Activated naive CD4-positive, alpha-beta T cell treated with anti-CD3 and anti-CD28 coated beads, Interleukin-2, amount 50 U/mL, for 24 hours (primary cell): ENCODE results near the gene MRPL27.

Source experiments
- H3K27ac Mint-ChIP-seq: one replicate; pipeline ENCODE4 v1.8.0; 2021; ENCODE audit warnings: mild to moderate bottlenecking, mixed read lengths
- H3K27me3 Mint-ChIP-seq: one replicate; pipeline ENCODE4 v1.8.0; 2021; ENCODE audit warnings: mixed read lengths
- H3K36me3 Mint-ChIP-seq: one replicate; pipeline ENCODE4 v1.8.0; 2021; ENCODE audit warnings: mixed read lengths
- H3K4me1 Mint-ChIP-seq: one replicate; pipeline ENCODE4 v1.8.0; 2021; ENCODE audit warnings: mixed read lengths
- H3K4me3 Mint-ChIP-seq: one replicate; pipeline ENCODE4 v1.8.0; 2021; ENCODE audit warnings: mild to moderate bottlenecking, mixed read lengths
- H3K9me3 Mint-ChIP-seq: one replicate; pipeline ENCODE4 v1.8.0; 2021; ENCODE audit warnings: mixed read lengths

MRPL27 gene

DNA sequence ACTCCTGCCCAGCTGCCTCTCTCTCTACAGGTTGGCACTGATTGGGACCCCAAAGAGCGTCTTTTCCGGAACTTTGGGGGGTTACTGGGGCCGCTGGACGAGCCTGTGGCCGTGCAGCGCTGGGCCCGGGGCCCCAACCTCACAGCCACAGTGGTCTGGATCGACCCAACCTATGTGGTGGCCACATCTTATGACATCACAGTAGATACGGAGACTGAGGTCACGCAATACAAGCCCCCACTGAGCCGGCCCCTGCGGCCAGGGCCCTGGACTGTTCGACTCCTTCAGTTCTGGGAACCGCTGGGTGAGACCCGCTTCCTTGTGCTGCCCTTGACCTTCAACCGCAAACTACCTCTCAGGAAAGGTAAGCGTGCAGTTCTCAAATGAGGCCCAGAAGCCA is 14.8 kb downstream of the MRPL27 start:
- H3K27me3 Mint-ChIP-seq = no peaks in the 10 kb centered on the region
- peaks cover 9% of the 10 kb centered on the region for H3K4me1 Mint-ChIP-seq
- H3K27ac Mint-ChIP-seq = no peak overlapping the region
- no peaks in the 10 kb centered on the region for H3K9me3 Mint-ChIP-seq
- no peaks in the 10 kb centered on the region for H3K36me3 Mint-ChIP-seq
- no peak overlapping the region for H3K4me3 Mint-ChIP-seq

DNA sequence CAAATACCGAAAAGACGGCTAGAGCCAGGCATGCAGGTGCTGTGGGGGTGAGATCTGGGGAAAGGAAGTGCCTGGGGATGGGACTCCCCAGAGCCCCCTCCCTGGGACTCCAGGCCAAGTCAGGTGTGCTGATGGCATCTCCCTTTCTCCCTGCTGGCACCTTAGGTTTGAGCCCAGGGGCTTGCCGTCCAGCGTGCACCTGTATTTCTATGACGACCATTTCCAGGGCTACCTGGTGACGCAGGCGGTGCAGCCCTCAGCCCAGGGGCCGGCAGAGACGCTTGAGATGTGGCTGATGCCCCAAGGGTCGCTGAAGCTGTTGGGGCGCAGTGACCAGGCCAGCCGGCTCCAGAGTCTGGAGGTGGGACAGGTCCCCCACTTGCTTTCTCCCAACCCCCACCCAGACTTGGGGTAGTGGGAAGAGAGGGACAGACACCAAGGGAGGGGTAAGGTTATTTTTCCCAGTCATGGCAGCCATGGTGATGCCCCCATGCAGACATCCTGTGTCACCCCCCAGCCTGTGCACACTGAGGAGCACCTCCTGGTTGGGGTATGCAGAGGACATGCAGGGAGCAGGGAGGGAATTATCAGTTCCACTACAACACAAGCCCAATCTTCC is 16.0 kb downstream of the MRPL27 start:
- H3K4me1 Mint-ChIP-seq = peaks cover 3% of the 10 kb centered on the region
- H3K27ac Mint-ChIP-seq = no peak overlapping the region
- H3K27me3 Mint-ChIP-seq = no peaks in the 10 kb centered on the region
- no peaks in the 10 kb centered on the region for H3K36me3 Mint-ChIP-seq
- no peak overlapping the region for H3K4me3 Mint-ChIP-seq
- no peaks in the 10 kb centered on the region for H3K9me3 Mint-ChIP-seq

DNA sequence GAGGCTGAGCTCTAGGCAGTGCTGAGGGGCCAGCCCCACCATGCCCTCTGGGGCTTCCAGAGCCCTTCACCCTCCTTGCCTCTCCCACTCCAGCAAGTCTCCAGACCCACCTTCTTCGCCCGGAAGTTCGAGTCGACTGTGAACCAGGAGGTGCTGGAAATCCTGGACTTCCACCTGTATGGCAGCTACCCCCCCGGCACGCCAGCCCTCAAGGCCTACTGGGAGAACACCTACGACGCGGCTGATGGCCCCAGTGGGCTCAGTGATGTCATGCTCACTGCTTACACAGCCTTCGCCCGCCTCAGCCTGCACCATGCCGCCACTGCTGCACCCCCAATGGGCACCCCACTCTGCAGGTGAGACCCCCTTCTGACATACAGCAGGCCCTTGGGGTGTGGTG is 16.6 kb downstream of the MRPL27 start:
- H3K36me3 Mint-ChIP-seq = peaks cover 3% of the 10 kb centered on the region
- H3K27me3 Mint-ChIP-seq = no peaks in the 10 kb centered on the region
- no peak overlapping the region for H3K27ac Mint-ChIP-seq
- H3K4me1 Mint-ChIP-seq = peaks cover 5% of the 10 kb centered on the region
- no peaks in the 10 kb centered on the region for H3K9me3 Mint-ChIP-seq
- H3K4me3 Mint-ChIP-seq = no peak overlapping the region

DNA sequence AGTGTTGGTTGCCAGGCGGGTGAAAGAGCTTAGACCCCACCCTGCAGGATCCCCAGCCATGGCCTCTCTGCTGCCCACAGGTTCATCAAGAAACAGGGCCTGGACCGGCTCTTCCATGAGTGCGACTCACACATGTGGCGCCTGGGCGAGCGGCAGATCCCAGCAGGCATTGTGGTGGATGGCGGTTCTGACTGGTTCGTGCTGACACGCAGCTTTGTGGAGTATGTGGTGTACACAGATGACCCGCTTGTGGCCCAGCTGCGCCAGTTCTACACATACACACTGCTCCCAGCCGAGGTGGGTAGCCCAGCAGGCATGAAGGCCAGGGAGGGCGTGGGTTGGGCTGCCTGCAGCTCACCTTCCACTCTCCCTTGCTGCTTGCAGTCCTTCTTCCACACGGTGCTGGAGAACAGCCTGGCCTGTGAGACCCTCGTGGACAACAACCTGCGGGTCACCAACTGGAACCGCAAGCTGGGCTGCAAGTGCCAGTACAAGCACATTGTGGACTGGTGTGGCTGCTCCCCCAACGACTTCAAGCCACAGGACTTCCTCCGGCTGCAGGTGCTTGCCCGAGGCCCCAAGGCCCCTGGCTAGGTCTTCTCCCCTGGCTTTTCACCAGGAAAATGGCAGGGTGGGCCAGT is 17.2 kb downstream of the MRPL27 start:
- Mint-ChIP-seq H3K27me3 (no peaks in the 10 kb centered on the region), H3K36me3 (peaks cover 3% of the 10 kb centered on the region), H3K4me3 (no peak overlapping the region), H3K9me3 (no peaks in the 10 kb centered on the region), H3K27ac (no peak overlapping the region), H3K4me1 (peaks cover 8% of the 10 kb centered on the region)

DNA sequence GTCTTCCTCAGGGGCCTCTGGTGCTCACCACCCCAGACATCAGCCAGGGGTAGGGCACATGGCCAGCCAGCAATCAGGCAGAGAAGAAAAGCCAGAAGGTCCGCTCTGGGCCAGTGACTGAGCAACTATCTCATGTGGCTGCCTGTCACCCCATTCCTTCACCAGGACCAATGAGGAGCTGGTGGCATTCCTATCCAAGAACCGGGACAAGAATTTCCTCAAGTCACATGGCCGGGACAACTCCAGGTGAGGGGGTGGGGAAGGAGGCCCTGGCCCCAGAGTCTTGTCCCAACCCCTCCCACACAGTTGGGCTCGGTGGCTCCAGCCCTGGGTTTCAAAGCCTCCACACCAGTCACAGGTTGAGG is 17.7 kb downstream of the MRPL27 start:
- H3K4me1 Mint-ChIP-seq = peaks cover 13% of the 10 kb centered on the region
- H3K27ac Mint-ChIP-seq = no peak overlapping the region
- H3K36me3 Mint-ChIP-seq = peaks cover 3% of the 10 kb centered on the region
- no peak overlapping the region for H3K4me3 Mint-ChIP-seq
- no peaks in the 10 kb centered on the region for H3K27me3 Mint-ChIP-seq
- no peaks in the 10 kb centered on the region for H3K9me3 Mint-ChIP-seq

DNA sequence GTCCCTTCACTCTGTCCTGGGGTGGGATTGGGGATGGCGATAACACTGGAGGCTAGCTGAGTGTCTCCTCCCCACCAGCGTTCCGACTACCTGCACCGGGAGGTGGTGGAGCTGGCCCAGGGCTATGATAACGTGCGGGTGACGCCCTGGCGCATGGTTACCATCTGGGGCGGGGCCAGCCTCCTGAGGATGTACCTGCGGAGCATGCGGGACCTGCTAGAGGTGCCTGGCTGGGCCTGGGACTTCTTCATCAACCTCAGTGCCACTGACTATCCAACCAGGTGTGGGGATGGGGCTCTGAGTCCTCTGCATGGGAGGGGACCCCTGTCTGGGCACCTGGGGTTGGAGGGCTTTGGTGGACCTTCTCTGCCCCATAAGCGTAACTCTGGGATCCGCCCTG is 18.2 kb downstream of the MRPL27 start:
- Mint-ChIP-seq H3K4me1 (peaks cover 13% of the 10 kb centered on the region), H3K27ac (no peak overlapping the region), H3K36me3 (peaks cover 3% of the 10 kb centered on the region), H3K27me3 (no peaks in the 10 kb centered on the region), H3K4me3 (no peak overlapping the region), H3K9me3 (no peaks in the 10 kb centered on the region)

DNA sequence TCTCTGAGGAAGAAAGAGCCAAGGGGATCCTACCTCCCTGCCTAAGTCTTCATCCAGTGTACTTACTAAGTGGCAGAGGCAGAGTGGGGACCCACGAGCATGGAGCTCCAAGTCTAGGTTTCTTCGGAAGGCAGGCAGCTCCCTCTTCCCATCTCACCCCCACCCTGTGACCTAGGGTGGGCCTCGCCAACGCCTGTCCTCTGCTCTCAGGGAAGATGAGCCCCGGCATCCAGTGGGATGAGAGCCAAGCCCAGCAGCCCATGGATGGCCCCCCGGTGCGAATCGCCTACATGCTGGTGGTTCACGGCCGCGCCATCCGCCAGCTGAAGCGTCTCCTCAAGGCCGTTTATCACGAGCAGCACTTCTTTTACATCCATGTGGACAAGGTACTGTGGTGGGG is 18.8 kb downstream of the MRPL27 start:
- Mint-ChIP-seq H3K4me3 (no peak overlapping the region), H3K4me1 (peaks cover 15% of the 10 kb centered on the region), H3K36me3 (peaks cover 3% of the 10 kb centered on the region), H3K27me3 (no peaks in the 10 kb centered on the region), H3K27ac (peak overlapping the region; percentile 8), H3K9me3 (no peaks in the 10 kb centered on the region)

DNA sequence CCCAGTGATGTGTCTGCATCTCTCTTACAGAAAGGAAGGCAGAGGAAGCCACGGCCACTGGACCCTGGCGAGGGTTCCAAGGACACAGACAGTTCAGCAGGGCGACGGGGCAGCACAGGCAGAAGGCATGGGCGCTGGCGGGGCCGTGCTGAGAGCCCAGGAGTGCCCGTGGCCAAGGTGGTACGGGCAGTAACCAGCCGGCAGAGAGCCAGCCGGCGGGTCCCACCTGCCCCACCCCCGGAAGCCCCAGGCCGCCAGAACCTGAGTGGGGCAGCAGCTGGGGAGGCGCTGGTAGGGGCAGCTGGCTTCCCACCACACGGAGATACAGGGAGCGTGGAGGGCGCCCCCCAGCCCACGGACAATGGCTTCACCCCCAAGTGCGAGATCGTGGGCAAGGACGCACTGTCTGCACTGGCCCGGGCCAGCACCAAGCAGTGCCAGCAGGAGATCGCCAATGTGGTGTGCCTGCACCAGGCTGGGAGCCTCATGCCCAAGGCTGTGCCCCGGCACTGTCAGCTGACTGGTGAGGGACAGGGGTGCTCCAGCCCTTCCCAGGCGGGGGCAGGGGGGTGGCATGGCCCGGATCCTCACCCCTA is 19.3 kb downstream of the MRPL27 start:
- peaks cover 3% of the 10 kb centered on the region for H3K36me3 Mint-ChIP-seq
- no peaks in the 10 kb centered on the region for H3K9me3 Mint-ChIP-seq
- no peaks in the 10 kb centered on the region for H3K27me3 Mint-ChIP-seq
- peaks cover 20% of the 10 kb centered on the region for H3K4me1 Mint-ChIP-seq
- H3K27ac Mint-ChIP-seq = no peak overlapping the region
- H3K4me3 Mint-ChIP-seq = no peak overlapping the region

DNA sequence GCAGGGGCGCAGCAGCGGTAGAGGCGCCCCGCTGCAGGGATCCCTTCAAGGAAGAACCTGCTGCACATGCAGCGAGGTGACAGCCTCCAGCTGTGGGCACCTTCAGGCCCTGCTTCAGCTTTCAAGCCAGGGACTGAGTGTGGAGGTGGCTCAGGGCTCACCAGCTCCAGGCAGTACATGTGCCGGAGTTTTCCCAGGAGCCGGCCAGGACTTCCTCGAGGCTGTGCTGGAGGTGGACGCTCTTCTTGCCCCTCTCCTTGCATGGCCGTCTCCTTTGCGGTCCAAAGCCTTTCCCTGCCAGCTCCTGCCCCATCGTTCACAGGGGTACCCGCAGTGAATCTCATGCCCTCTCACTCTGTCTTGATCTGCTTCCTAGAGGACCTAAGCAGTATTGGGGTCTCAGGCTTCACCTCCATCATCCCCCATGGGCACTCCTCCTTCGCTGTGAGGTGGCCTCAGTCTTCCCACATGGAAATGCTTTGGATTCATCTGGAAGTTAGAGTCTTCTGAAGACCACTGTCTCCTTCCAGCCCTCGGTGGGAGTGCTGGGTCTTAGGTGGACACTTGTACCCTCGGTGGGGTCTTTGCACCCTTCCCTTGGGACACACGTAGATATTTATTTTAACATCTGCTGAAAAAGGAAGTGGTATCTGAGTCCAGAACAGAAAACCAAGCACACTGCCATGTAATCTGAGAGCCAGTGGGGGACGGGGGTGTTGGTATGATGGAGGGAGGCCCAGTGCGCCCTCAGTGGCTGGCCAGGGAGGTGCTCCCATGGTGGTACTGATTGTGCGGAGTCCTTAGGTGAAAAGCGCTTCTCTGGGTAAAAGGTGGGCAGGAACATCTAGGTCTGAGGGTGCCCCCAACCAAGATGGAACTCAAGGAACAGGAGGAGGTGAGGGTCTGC is 20.0 kb downstream of the MRPL27 start:
- Mint-ChIP-seq H3K4me1 (peaks cover 27% of the 10 kb centered on the region), H3K36me3 (peaks cover 3% of the 10 kb centered on the region), H3K27ac (no peak overlapping the region), H3K9me3 (no peaks in the 10 kb centered on the region), H3K27me3 (no peaks in the 10 kb centered on the region), H3K4me3 (no peak overlapping the region)

DNA sequence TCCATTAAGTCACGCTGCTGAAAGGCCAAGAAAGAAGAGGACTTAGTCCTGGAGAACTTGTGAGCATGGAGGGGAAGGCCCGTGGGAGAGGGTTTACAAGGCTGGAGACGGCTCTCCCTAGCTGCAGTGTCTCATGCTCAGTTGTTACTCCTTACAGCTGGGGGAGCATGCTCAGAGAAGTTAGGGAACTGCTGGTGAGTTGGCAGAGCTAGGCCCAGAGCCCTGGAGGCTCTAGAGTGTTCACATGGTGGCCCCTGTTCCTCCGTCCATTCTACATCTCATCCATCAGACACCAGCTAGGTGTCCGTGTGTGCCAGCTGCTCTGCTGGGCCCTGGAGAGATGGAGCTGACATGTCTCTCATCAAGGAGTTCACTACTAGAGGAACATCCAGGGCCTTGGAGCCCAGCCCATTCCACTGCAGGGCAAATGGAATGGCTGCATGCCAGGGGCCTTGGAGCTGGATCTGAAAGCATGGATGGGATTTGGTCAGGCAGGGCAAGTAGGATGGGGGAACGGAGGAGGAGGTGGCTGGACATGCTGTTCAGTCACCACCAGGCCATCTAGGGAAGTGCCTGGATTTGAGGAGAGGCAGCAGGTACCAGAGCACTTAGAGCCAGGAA is 20.8 kb downstream of the MRPL27 start:
- Mint-ChIP-seq H3K27me3 (no peaks in the 10 kb centered on the region), H3K4me1 (peaks cover 33% of the 10 kb centered on the region), H3K9me3 (no peaks in the 10 kb centered on the region), H3K36me3 (peaks cover 3% of the 10 kb centered on the region), H3K4me3 (no peak overlapping the region), H3K27ac (peak overlapping the region; percentile 47)

DNA sequence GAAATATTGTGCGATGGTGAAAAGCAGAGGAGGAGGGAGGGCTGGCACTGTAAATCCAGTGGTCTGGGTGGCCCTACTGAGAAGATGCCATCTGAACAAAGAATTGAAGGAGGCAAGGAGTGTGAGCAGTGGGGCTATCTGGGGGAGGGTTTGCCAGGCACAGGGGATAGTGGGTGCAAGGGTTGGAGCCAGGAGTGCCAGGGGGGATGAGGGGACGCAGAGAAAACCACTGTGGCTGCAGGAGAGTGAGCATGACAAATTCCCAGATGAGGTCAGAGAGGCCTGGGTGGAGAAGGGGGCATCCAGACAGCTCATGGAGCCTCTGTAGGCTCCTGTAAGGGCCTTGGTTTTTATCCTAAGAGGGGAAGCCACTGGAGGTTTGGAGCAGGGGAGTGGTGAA is 22.3 kb downstream of the MRPL27 start:
- peak overlapping the region; percentile 7 for H3K27ac Mint-ChIP-seq
- H3K36me3 Mint-ChIP-seq = peaks cover 3% of the 10 kb centered on the region
- no peak overlapping the region for H3K4me3 Mint-ChIP-seq
- no peaks in the 10 kb centered on the region for H3K27me3 Mint-ChIP-seq
- peaks cover 39% of the 10 kb centered on the region for H3K4me1 Mint-ChIP-seq
- no peaks in the 10 kb centered on the region for H3K9me3 Mint-ChIP-seq

DNA sequence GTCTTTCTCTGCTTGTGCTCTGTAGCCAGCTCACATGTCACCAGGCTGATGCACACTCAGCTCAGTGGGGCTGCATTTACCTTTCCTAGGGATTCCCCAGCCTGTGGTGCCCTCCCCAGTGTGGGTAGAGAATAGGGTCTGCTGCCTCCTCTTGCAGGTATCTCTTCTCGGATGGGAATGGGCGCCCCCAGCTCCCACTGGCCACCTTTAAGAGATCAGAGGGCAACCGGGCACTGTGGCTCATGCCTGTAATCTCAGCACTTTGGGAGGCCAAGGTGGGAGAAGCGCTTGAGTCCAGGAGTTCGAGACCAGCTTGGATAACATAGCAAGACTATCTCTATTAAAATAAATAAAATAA is 23.8 kb downstream of the MRPL27 start:
- peaks cover 50% of the 10 kb centered on the region for H3K4me1 Mint-ChIP-seq
- H3K27ac Mint-ChIP-seq = peak overlapping the region; percentile 41
- peaks cover 3% of the 10 kb centered on the region for H3K36me3 Mint-ChIP-seq
- peak overlapping the region; percentile 66 for H3K4me3 Mint-ChIP-seq
- H3K27me3 Mint-ChIP-seq = no peaks in the 10 kb centered on the region
- H3K9me3 Mint-ChIP-seq = no peaks in the 10 kb centered on the region

DNA sequence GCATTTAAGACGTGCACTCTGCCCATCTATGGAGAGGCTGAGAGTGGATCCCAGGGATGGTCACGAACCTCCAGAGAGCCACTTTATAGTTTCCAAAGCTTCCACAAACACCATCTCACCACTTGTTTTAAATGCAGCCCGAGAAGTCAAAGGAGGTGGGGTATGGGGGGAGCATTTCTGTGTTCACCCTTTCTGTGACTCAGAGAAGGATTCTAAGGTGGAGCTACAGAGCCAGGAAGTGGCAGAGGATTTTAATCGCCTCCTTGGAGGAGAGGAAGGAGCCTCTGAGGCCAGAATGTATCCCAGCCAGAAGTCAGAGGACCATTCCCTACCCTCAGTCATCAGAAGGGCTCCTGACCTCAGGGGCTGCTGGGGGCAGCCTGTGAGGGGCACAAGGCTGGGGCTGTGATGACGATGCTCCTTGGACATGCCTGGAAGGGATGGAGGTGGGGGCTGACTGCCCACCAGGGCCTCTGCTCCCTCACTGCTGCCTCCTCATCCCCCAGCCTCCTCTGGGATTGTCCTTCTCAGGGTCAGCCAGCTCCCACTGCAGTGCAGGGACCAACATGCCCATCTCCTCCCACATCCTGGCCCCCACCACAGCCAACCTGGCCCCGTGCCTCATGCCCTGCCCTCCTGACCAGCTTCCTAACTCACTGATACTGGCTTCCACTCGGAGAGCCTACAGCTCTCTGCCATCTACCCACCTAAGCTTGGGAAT is 24.3 kb downstream of the MRPL27 start:
- H3K27me3 Mint-ChIP-seq = no peaks in the 10 kb centered on the region
- peak overlapping the region; percentile 66 for H3K4me3 Mint-ChIP-seq
- peaks cover 50% of the 10 kb centered on the region for H3K4me1 Mint-ChIP-seq
- H3K27ac Mint-ChIP-seq = peak overlapping the region; percentile 90
- peaks cover 3% of the 10 kb centered on the region for H3K36me3 Mint-ChIP-seq
- H3K9me3 Mint-ChIP-seq = no peaks in the 10 kb centered on the region

DNA sequence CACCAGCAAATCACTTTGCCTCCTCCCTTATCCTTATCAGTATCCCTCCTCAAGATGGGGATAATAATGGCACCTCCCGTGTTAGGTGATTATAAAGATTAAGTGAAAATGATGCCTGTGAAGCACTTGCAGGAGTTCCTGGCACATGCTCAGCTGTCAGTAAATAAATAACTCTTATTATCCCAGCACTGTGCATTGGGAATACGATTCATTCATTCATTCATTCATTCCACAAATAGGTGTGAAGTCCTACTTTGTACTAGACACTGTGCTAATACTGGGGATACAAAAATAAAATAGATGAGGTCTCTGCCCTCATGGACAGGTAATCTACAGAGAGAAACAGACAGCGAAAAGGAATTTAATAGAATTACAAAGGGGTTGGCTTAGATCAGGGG is 25.1 kb downstream of the MRPL27 start:
- Mint-ChIP-seq H3K36me3 (peaks cover 3% of the 10 kb centered on the region), H3K4me3 (peak overlapping the region; percentile 89), H3K27ac (peak overlapping the region; percentile 90), H3K9me3 (no peaks in the 10 kb centered on the region), H3K27me3 (no peaks in the 10 kb centered on the region), H3K4me1 (peaks cover 50% of the 10 kb centered on the region)
